ENCODE results near the gene TNPO1. TPM values are rescaled to one million over a fixed set of nuclear protein-coding genes. Genes with fewer than 3 reads are reported as not detected.
"Not testable (repeated sequence)": the region's sequence is repeated elsewhere in the genome, so short reads cannot be mapped to it uniquely, and the experiment has no call there.

Gene TNPO1
- total RNA-seq, 2 donors from 2014 or later: 99.4 to 118 TPM

GRCh38 chr5:72889324-72889723 is 72.9 kb downstream of the TNPO1 start:
- DNase-seq (ENCODE audit: low spot score) (no peak), ATAC-seq (no peak)
- Mint-ChIP-seq H3K4me3 (no peak overlapping the region), H3K27me3 (no peaks in the 10 kb centered on the region), H3K4me1 (ENCODE audit: low read depth in 2 of 2) (peaks cover 0 to 4% of the 10 kb centered on the region in 2 donors), H3K27ac (no peak overlapping the region), H3K36me3 (peaks cover 16% of the 10 kb centered on the region), H3K9me3 (no peaks in the 10 kb centered on the region)

GRCh38 chr5:72892846-72893245 is 76.4 kb downstream of the TNPO1 start:
- Mint-ChIP-seq H3K27me3 (no peaks in the 10 kb centered on the region), H3K9me3 (no peaks in the 10 kb centered on the region), H3K4me3 (no peak overlapping the region), H3K36me3 (peaks cover 16% of the 10 kb centered on the region), H3K4me1 (ENCODE audit: low read depth in 2 of 2) (peaks cover 5 to 10% of the 10 kb centered on the region in 2 donors), H3K27ac (no peak overlapping the region)
- ATAC-seq (no peak), DNase-seq (ENCODE audit: low spot score) (no peak)

GRCh38 chr5:72895758-72896157 is 79.3 kb downstream of the TNPO1 start:
- ATAC-seq: peak in 1 of 2 donors; percentile 60
- H3K9me3 Mint-ChIP-seq: no peaks in the 10 kb centered on the region
- H3K36me3 Mint-ChIP-seq: peaks cover 23% of the 10 kb centered on the region

GRCh38 chr5:72906806-72907205 is 90.3 kb downstream of the TNPO1 start:
- H3K27me3 Mint-ChIP-seq: no peaks in the 10 kb centered on the region
- DNase-seq (ENCODE audit: low spot score) (no peak), ATAC-seq (no peak)
- no peaks in the 10 kb centered on the region for H3K9me3 Mint-ChIP-seq
- no peak overlapping the region for H3K4me3 Mint-ChIP-seq
- H3K27ac Mint-ChIP-seq: no peak overlapping the region
- no peaks in the 10 kb centered on the region for H3K4me1 Mint-ChIP-seq (ENCODE audit: low read depth in 2 of 2)
- H3K36me3 Mint-ChIP-seq: peaks cover 34% of the 10 kb centered on the region

More at GRCh38 chr5:72895758-72896157, 79.3 kb downstream of the TNPO1 start:
- Mint-ChIP-seq H3K4me3 (peak overlapping the region; percentile 26), H3K4me1 (ENCODE audit: low read depth in 2 of 2) (peaks cover 8 to 10% of the 10 kb centered on the region in 2 donors), H3K27ac (peak overlapping the region; percentile 9 to 39), H3K27me3 (no peaks in the 10 kb centered on the region)
- DNase-seq (ENCODE audit: low spot score): no peak

GRCh38 chr5:72908664-72909063 is 92.2 kb downstream of the TNPO1 start:
- Mint-ChIP-seq H3K4me1 (ENCODE audit: low read depth in 2 of 2) (no peaks in the 10 kb centered on the region), H3K27ac (no peak overlapping the region), H3K27me3 (no peaks in the 10 kb centered on the region), H3K9me3 (no peaks in the 10 kb centered on the region), H3K4me3 (no peak overlapping the region), H3K36me3 (peaks cover 34% of the 10 kb centered on the region)
- no peak for DNase-seq (ENCODE audit: low spot score)
- ATAC-seq: no peak

- DNase-seq (ENCODE audit: low spot score) (no peak), ATAC-seq (no peak)
- Mint-ChIP-seq H3K36me3 (no peaks in the 10 kb centered on the region), H3K4me3 (no peak overlapping the region), H3K4me1 (ENCODE audit: low read depth in 2 of 2) (peaks cover 0 to 4% of the 10 kb centered on the region in 2 donors), H3K27ac (no peak overlapping the region), H3K9me3 (no peaks in the 10 kb centered on the region), H3K27me3 (no peaks in the 10 kb centered on the region)
These were observed 100.9 kb downstream of the TNPO1 start for GRCh38 chr5:72917371-72917776.

GRCh38 chr5:72920690-72921502 is 104.4 kb downstream of the TNPO1 start:
- ATAC-seq (no peak), DNase-seq (ENCODE audit: low spot score) (no peak)
- no peaks in the 10 kb centered on the region for H3K27me3 Mint-ChIP-seq
- H3K36me3 Mint-ChIP-seq: no peaks in the 10 kb centered on the region
- H3K27ac Mint-ChIP-seq: no peak overlapping the region
- peaks cover 0 to 4% of the 10 kb centered on the region in 2 donors for H3K4me1 Mint-ChIP-seq (ENCODE audit: low read depth in 2 of 2)
- no peak overlapping the region for H3K4me3 Mint-ChIP-seq
- no peaks in the 10 kb centered on the region for H3K9me3 Mint-ChIP-seq

- ATAC-seq (no peak), DNase-seq (ENCODE audit: low spot score) (no peak)
- Mint-ChIP-seq H3K4me3 (no peak overlapping the region), H3K36me3 (no peaks in the 10 kb centered on the region), H3K9me3 (no peaks in the 10 kb centered on the region), H3K27me3 (no peaks in the 10 kb centered on the region), H3K27ac (no peak overlapping the region), H3K4me1 (ENCODE audit: low read depth in 2 of 2) (peaks cover 0 to 4% of the 10 kb centered on the region in 2 donors)
These were observed 105.4 kb downstream of the TNPO1 start for GRCh38 chr5:72921886-72922285.

- Mint-ChIP-seq H3K4me3 (no peak overlapping the region), H3K36me3 (no peaks in the 10 kb centered on the region), H3K4me1 (ENCODE audit: low read depth in 2 of 2) (peaks cover 0 to 1% of the 10 kb centered on the region in 2 donors), H3K9me3 (no peaks in the 10 kb centered on the region), H3K27me3 (peaks cover 0 to 3% of the 10 kb centered on the region in 2 donors), H3K27ac (no peak overlapping the region)
- ATAC-seq: no peak
- no peak for DNase-seq (ENCODE audit: low spot score)
These were observed 106.0 kb downstream of the TNPO1 start for GRCh38 chr5:72922422-72922821.

- H3K4me1 Mint-ChIP-seq (ENCODE audit: low read depth in 2 of 2): no peaks in the 10 kb centered on the region
- ATAC-seq (peak in 1 of 2 donors; percentile 28), DNase-seq (ENCODE audit: low spot score) (no peak)
- H3K36me3 Mint-ChIP-seq: no peaks in the 10 kb centered on the region
- H3K9me3 Mint-ChIP-seq: no peaks in the 10 kb centered on the region
- H3K27me3 Mint-ChIP-seq: peaks cover 0 to 5% of the 10 kb centered on the region in 2 donors
- no peak overlapping the region for H3K27ac Mint-ChIP-seq
- H3K4me3 Mint-ChIP-seq: no peak overlapping the region
These were observed 109.0 kb downstream of the TNPO1 start for GRCh38 chr5:72925336-72926010.

GRCh38 chr5:72932686-72933085 is 116.2 kb downstream of the TNPO1 start:
- not testable (repeated sequence) for H3K4me3 Mint-ChIP-seq; H3K9me3 Mint-ChIP-seq; H3K27ac Mint-ChIP-seq; ATAC-seq; H3K36me3 Mint-ChIP-seq; H3K4me1 Mint-ChIP-seq (ENCODE audit: low read depth in 2 of 2); DNase-seq (ENCODE audit: low spot score)
- H3K27me3 Mint-ChIP-seq: peaks cover 21 to 24% of the 10 kb centered on the region in 2 donors

- not testable (repeated sequence) for DNase-seq (ENCODE audit: low spot score); H3K36me3 Mint-ChIP-seq; H3K9me3 Mint-ChIP-seq; H3K4me3 Mint-ChIP-seq; ATAC-seq; H3K4me1 Mint-ChIP-seq (ENCODE audit: low read depth in 2 of 2); H3K27ac Mint-ChIP-seq
- peaks cover 31 to 43% of the 10 kb centered on the region in 2 donors for H3K27me3 Mint-ChIP-seq
These were observed 118.7 kb downstream of the TNPO1 start for GRCh38 chr5:72934953-72935725.

- Mint-ChIP-seq H3K4me3 (no peak overlapping the region), H3K27me3 (peaks cover 34 to 50% of the 10 kb centered on the region in 2 donors), H3K9me3 (no peaks in the 10 kb centered on the region), H3K27ac (no peak overlapping the region), H3K4me1 (ENCODE audit: low read depth in 2 of 2) (peaks cover 0 to 4% of the 10 kb centered on the region in 2 donors), H3K36me3 (no peaks in the 10 kb centered on the region)
- DNase-seq (ENCODE audit: low spot score) (no peak), ATAC-seq (no peak)
These were observed 120.4 kb downstream of the TNPO1 start for GRCh38 chr5:72936893-72937292.

All from natural killer cell treated with Interleukin-12 subunit alpha and Interleukin-12 subunit beta and Interleukin-15 and Interleukin-18, amount 100 ng/mL, for 72 hours (primary cell).